Measurements from ENCODE around the gene TMEM35A. TPM values are rescaled to one million over a fixed set of nuclear protein-coding genes. Genes with fewer than 3 reads are reported as not detected.

Gene TMEM35A
- total RNA-seq (2022; extraction: Qiagen RNA extraction; ENCODE audit: low read depth), result not detected in 5 replicates

GRCh38 chrX:101078716-101079598 lies at the start of gene TMEM35A:
Gene TMEM35A, plus strand, starts transcription at chrX:101078879. Its CDS starts 124 bp downstream, at chrX:101079003.

GRCh38 chrX:101051549-101052302 lies 27.0 kb upstream of the TMEM35A start, which contains the start of gene TRMT2B:
Gene TRMT2B, minus strand, starts transcription at chrX:101052111. Its CDS starts 9,822 bp downstream, at chrX:101042289.

GRCh38 chrX:101097546-101098453 lies 19.1 kb downstream of the TMEM35A start, which contains the start of gene CENPI:
Gene CENPI, plus strand, starts transcription at chrX:101098204. Its CDS starts 2,867 bp downstream, at chrX:101101071.

Other genes with a start within 250 kb of the TMEM35A start
- 0.07 to 0.17 TPM in 2 of 5 replicates, not detected in the others for gene NOX1, start 204.5 kb upstream of the TMEM35A start, total RNA-seq (2022; extraction: Qiagen RNA extraction; ENCODE audit: low read depth)
- 0.66 to 0.79 TPM (median 0.70 TPM) in 5 replicates for gene XKRX, start 150.0 kb upstream of the TMEM35A start, total RNA-seq (2022; extraction: Qiagen RNA extraction; ENCODE audit: low read depth)
- 0.22 to 0.44 TPM (median 0.31 TPM) in 3 of 5 replicates, not detected in the others for gene ARL13A, start 109.2 kb upstream of the TMEM35A start, total RNA-seq (2022; extraction: Qiagen RNA extraction; ENCODE audit: low read depth)
- gene TRMT2B, start 26.8 kb upstream of the TMEM35A start, total RNA-seq (2022; extraction: Qiagen RNA extraction; ENCODE audit: low read depth), result 13.4 to 16.5 TPM (median 13.9 TPM) in 5 replicates
- gene CENPI, start 19.3 kb downstream of the TMEM35A start, total RNA-seq (2022; extraction: Qiagen RNA extraction; ENCODE audit: low read depth), result 9.7 to 15.4 TPM (median 12.8 TPM) in 5 replicates
- 0.06 to 0.19 TPM (median 0.16 TPM) in 5 replicates for gene DRP2, start 140.9 kb downstream of the TMEM35A start, total RNA-seq (2022; extraction: Qiagen RNA extraction; ENCODE audit: low read depth)
- gene TAF7L, start 212.5 kb downstream of the TMEM35A start, total RNA-seq (2022; extraction: Qiagen RNA extraction; ENCODE audit: low read depth), result 0.05 to 0.16 TPM (median 0.08 TPM) in 4 of 5 replicates, not detected in the other